Psoas muscle (tissue), 8 donors: ENCODE measurements around the gene LINC00305. TPM values are rescaled to one million over a fixed set of nuclear protein-coding genes. Genes with fewer than 3 reads are reported as not detected.

Source experiments
- ATAC-seq, 4 donors: fragments of 200-7000 bp; cut with Tn5 transposase; one replicate each; pipeline ENCODE4 v1.9.1; 2020; ENCODE audit warnings: moderate library complexity in 3 of 4, mild to moderate bottlenecking in 2 of 4
- DNase-seq, 2 donors: peaks; one replicate each; pipeline ENCODE4 v3.0.0-alpha.2; 2020
- H3K27ac ChIP-seq: fragments of 200-600 bp; one replicate; pipeline ENCODE4 v1.8.0; 2022
- H3K27me3 ChIP-seq, 3 donors: fragments of 200-600 bp in 1 of 3; one replicate each; pipeline versions ENCODE4 v1.6.1 to v1.8.0; 2013 to 2022; ENCODE audit warnings: low read length in 2 of 3, mild to moderate bottlenecking in 2 of 3, moderate library complexity in 1 of 3; ENCODE audit not compliant: insufficient read depth in 3 of 3
- H3K36me3 ChIP-seq, 2 donors: fragments of 200-600 bp in 1 of 2; one replicate each; pipeline versions ENCODE4 v1.6.1 to v1.8.0; 2013 to 2022; ENCODE audit warnings: low read depth in 1 of 2, mild to moderate bottlenecking in 1 of 2, moderate library complexity in 1 of 2; ENCODE audit not compliant: insufficient read depth in 1 of 2
- H3K4me1 ChIP-seq: fragments of 200-600 bp; one replicate; pipeline ENCODE4 v1.8.0; 2022
- H3K4me3 ChIP-seq: fragments of 200-600 bp; one replicate; pipeline ENCODE4 v1.8.0; 2022; ENCODE audit warnings: mild to moderate bottlenecking
- H3K9me3 ChIP-seq: fragments of 200-600 bp; one replicate; pipeline ENCODE4 v1.8.0; 2022
- CTCF ChIP-seq: fragments of 200-600 bp; IDR thresholded peaks from one replicate; pipeline ENCODE4 v1.8.0; 2022; ENCODE audit warnings: antibody characterized with exemption
- WGBS, 3 donors: extraction: QIAGEN DNeasy Blood & Tissue Kit; methylation state at CpG; one replicate each; pipeline versions ENCODE4 v1.1.6 to v1.1.7; 2013; 5-methylcytosine and 5-hydroxymethylcytosine counted together
- intact Hi-C, 2 donors: fragments of 100-400 bp; cut with DNase I; formaldehyde crosslinking; loops; one replicate each; pipeline versions ENCODE4 v1.11.0 to v1.14.2; 2022
- polyA plus RNA-seq, 3 donors: library from polyadenylated mRNA; stranded (reverse); fragments of 200-250 nt; gene quantifications; one replicate each; pipeline ENCODE4 v1.2.3, GENCODE V29; 2013
- total RNA-seq, 4 donors: library from RNA; stranded (reverse); fragmentation: NEBNext Ultra II Directional in 2 of 4; extraction: Animal tissue kit (Norgen Biotek cat#: 25700) in 2 of 4; gene quantifications; one replicate each; pipeline versions ENCODE4 v1.2.1 to v1.2.4, GENCODE V29; 2021 to 2023
- donor health status: healthy with polysubstance abuse.
- donor health status: DM: no; HTN: no; CAD: no; lungs with moderate emphysema.
- donor health status: Bipolar disorder and iron deficiency.
- donor health status: healthy.
- donor health status: DM: yes; HTN: yes; CAD: no.
- donor health status: DM: no; HTN: no; CAD: no.
- donor health status: DM: no; HTN: no; CAD: no.
- donor health status: DM: yes; HTN: yes; CAD: no.

The LINC00305 gene
- total and polyA plus RNA-seq, 7 donors, result not detected

- 19 to 31% (median 22%) methylated on average over 1 of the region's 1 CpG for WGBS, 3 donors
- intact Hi-C loops, result no loop called here
- no peak for DNase-seq
- H3K27ac ChIP-seq, result no peak overlapping the region
- H3K36me3 ChIP-seq, result no peaks in the 10 kb centered on the region
- no peak for ATAC-seq
- no peaks in the 10 kb centered on the region for H3K4me1 ChIP-seq
- TF ChIP-seq CTCF, result no peak
- no peak overlapping the region for H3K4me3 ChIP-seq
- no peaks in the 10 kb centered on the region for H3K27me3 ChIP-seq
- H3K9me3 ChIP-seq, result no peaks in the 10 kb centered on the region
These were observed 31.3 kb upstream of the LINC00305 start for GRCh38 chr18:64180171-64180570.

GRCh38 chr18:64179556-64180080 is 30.7 kb upstream of the LINC00305 start:
- 53 to 63% (median 55%) methylated on average over 5 of the region's 5 CpGs for WGBS, 3 donors

GRCh38 chr18:64178860-64179259 is 30.0 kb upstream of the LINC00305 start:
- ATAC-seq, result no peak
- no peak for DNase-seq
- Histone ChIP-seq H3K9me3 (no peaks in the 10 kb centered on the region), H3K27me3 (no peaks in the 10 kb centered on the region), H3K4me1 (no peaks in the 10 kb centered on the region), H3K36me3 (no peaks in the 10 kb centered on the region), H3K4me3 (no peak overlapping the region), H3K27ac (no peak overlapping the region)
- 77 to 85% (median 81%) methylated on average over 5 of the region's 5 CpGs for WGBS, 3 donors
- no peak for TF ChIP-seq CTCF
- intact Hi-C loops, result no loop called here

More at GRCh38 chr18:64179556-64180080, 30.7 kb upstream of the LINC00305 start:
- Histone ChIP-seq H3K9me3 (no peaks in the 10 kb centered on the region), H3K27ac (no peak overlapping the region), H3K36me3 (no peaks in the 10 kb centered on the region), H3K27me3 (no peaks in the 10 kb centered on the region), H3K4me3 (no peak overlapping the region), H3K4me1 (no peaks in the 10 kb centered on the region)
- ATAC-seq (no peak), DNase-seq (no peak)
- TF ChIP-seq CTCF, result no peak
- intact Hi-C loops, result no loop called here

GRCh38 chr18:64175432-64175831 is 26.5 kb upstream of the LINC00305 start:
- no peak for TF ChIP-seq CTCF
- ATAC-seq (no peak), DNase-seq (no peak)
- no peaks in the 10 kb centered on the region for H3K4me1 ChIP-seq
- no peak overlapping the region for H3K27ac ChIP-seq
- H3K9me3 ChIP-seq, result no peaks in the 10 kb centered on the region
- H3K36me3 ChIP-seq, result no peaks in the 10 kb centered on the region
- intact Hi-C loops, result no loop called here
- no peaks in the 10 kb centered on the region for H3K27me3 ChIP-seq
- WGBS, 3 donors, result 70 to 74% (median 72%) methylated on average over 7 of the region's 7 CpGs
- no peak overlapping the region for H3K4me3 ChIP-seq

- TF ChIP-seq CTCF, result no peak
- intact Hi-C loops, result no loop called here
- H3K9me3 ChIP-seq, result no peaks in the 10 kb centered on the region
- DNase-seq (no peak), ATAC-seq (no peak)
- H3K27me3 ChIP-seq, result no peaks in the 10 kb centered on the region
- H3K36me3 ChIP-seq, result no peaks in the 10 kb centered on the region
- no peak overlapping the region for H3K4me3 ChIP-seq
- H3K4me1 ChIP-seq, result no peaks in the 10 kb centered on the region
- WGBS, 3 donors, result 37 to 96% (median 96%) methylated on average over 1 of the region's 1 CpG
- no peak overlapping the region for H3K27ac ChIP-seq
These were observed 22.7 kb upstream of the LINC00305 start for GRCh38 chr18:64171576-64171975.
